ENCODE results near the gene SDCCAG8. TPM values are rescaled to one million over a fixed set of nuclear protein-coding genes. Genes with fewer than 3 reads are reported as not detected.

Gene SDCCAG8
- total RNA-seq, 2 donors from 2014 or later = 18.5 to 20.3 TPM

GRCh38 chr1:243471026-243471685 is 215.3 kb downstream of the SDCCAG8 start:
- Mint-ChIP-seq H3K9me3 (no peaks in the 10 kb centered on the region), H3K4me1 (ENCODE audit: low read depth in 2 of 2) (peaks cover 7 to 8% of the 10 kb centered on the region in 2 donors), H3K4me3 (no peak overlapping the region), H3K27me3 (no peaks in the 10 kb centered on the region), H3K36me3 (no peaks in the 10 kb centered on the region), H3K27ac (no peak overlapping the region)
- ATAC-seq (no peak), DNase-seq (ENCODE audit: low spot score) (no peak)

GRCh38 chr1:243471754-243472745 is 216.2 kb downstream of the SDCCAG8 start:
- Mint-ChIP-seq H3K4me3 (no peak overlapping the region), H3K27ac (no peak overlapping the region), H3K9me3 (no peaks in the 10 kb centered on the region), H3K4me1 (ENCODE audit: low read depth in 2 of 2) (peaks cover 7 to 11% of the 10 kb centered on the region in 2 donors), H3K27me3 (no peaks in the 10 kb centered on the region), H3K36me3 (no peaks in the 10 kb centered on the region)
- DNase-seq (ENCODE audit: low spot score) = no peak
- no peak for ATAC-seq

GRCh38 chr1:243473227-243474135 is 217.6 kb downstream of the SDCCAG8 start:
- Mint-ChIP-seq H3K4me3 (peak overlapping the region; percentile 82), H3K36me3 (no peaks in the 10 kb centered on the region), H3K4me1 (ENCODE audit: low read depth in 2 of 2) (peaks cover 7 to 11% of the 10 kb centered on the region in 2 donors), H3K27ac (peak overlapping the region; percentile 16 to 75), H3K9me3 (no peaks in the 10 kb centered on the region), H3K27me3 (no peaks in the 10 kb centered on the region)
- DNase-seq (ENCODE audit: low spot score) = no peak
- ATAC-seq = no peak

- peaks cover 7 to 11% of the 10 kb centered on the region in 2 donors for H3K4me1 Mint-ChIP-seq (ENCODE audit: low read depth in 2 of 2)
- DNase-seq (ENCODE audit: low spot score) (no peak), ATAC-seq (no peak)
- peak overlapping the region; percentile 82 for H3K4me3 Mint-ChIP-seq
- peak overlapping the region in 1 of 2 donors; percentile 16 for H3K27ac Mint-ChIP-seq
- H3K9me3 Mint-ChIP-seq = no peaks in the 10 kb centered on the region
- no peaks in the 10 kb centered on the region for H3K27me3 Mint-ChIP-seq
- no peaks in the 10 kb centered on the region for H3K36me3 Mint-ChIP-seq
These were observed 218.5 kb downstream of the SDCCAG8 start for GRCh38 chr1:243474136-243474881.

- Mint-ChIP-seq H3K4me1 (ENCODE audit: low read depth in 2 of 2) (peaks cover 7 to 13% of the 10 kb centered on the region in 2 donors), H3K27me3 (no peaks in the 10 kb centered on the region), H3K27ac (no peak overlapping the region), H3K4me3 (no peak overlapping the region), H3K36me3 (no peaks in the 10 kb centered on the region), H3K9me3 (peaks cover 2% of the 10 kb centered on the region)
- ATAC-seq (no peak), DNase-seq (ENCODE audit: low spot score) (no peak)
These were observed 219.1 kb downstream of the SDCCAG8 start for GRCh38 chr1:243474906-243475305.

- ATAC-seq = no peak
- Mint-ChIP-seq H3K4me1 (ENCODE audit: low read depth in 2 of 2) (peaks cover 7 to 15% of the 10 kb centered on the region in 2 donors), H3K36me3 (no peaks in the 10 kb centered on the region), H3K27ac (no peak overlapping the region), H3K27me3 (no peaks in the 10 kb centered on the region), H3K4me3 (no peak overlapping the region), H3K9me3 (peaks cover 4% of the 10 kb centered on the region)
- DNase-seq (ENCODE audit: low spot score) = no peak
These were observed 220.1 kb downstream of the SDCCAG8 start for GRCh38 chr1:243475966-243476365.

GRCh38 chr1:243477731-243478290 is 222.0 kb downstream of the SDCCAG8 start:
- peaks cover 4% of the 10 kb centered on the region for H3K9me3 Mint-ChIP-seq
- no peak overlapping the region for H3K27ac Mint-ChIP-seq
- ATAC-seq (no peak), DNase-seq (ENCODE audit: low spot score) (no peak)
- no peaks in the 10 kb centered on the region for H3K36me3 Mint-ChIP-seq
- H3K4me1 Mint-ChIP-seq (ENCODE audit: low read depth in 2 of 2) = peaks cover 20 to 22% of the 10 kb centered on the region in 2 donors
- no peak overlapping the region for H3K4me3 Mint-ChIP-seq
- H3K27me3 Mint-ChIP-seq = no peaks in the 10 kb centered on the region

- no peak overlapping the region for H3K4me3 Mint-ChIP-seq
- H3K27me3 Mint-ChIP-seq = no peaks in the 10 kb centered on the region
- no peak overlapping the region for H3K27ac Mint-ChIP-seq
- no peaks in the 10 kb centered on the region for H3K36me3 Mint-ChIP-seq
- H3K4me1 Mint-ChIP-seq (ENCODE audit: low read depth in 2 of 2) = peaks cover 18 to 21% of the 10 kb centered on the region in 2 donors
- DNase-seq (ENCODE audit: low spot score) = no peak
- H3K9me3 Mint-ChIP-seq = peaks cover 4% of the 10 kb centered on the region
- ATAC-seq = no peak
These were observed 225.3 kb downstream of the SDCCAG8 start for GRCh38 chr1:243481101-243481500.

GRCh38 chr1:243482141-243483022 is 226.5 kb downstream of the SDCCAG8 start:
- H3K27ac Mint-ChIP-seq = peak overlapping the region in 1 of 2 donors; percentile 60
- H3K36me3 Mint-ChIP-seq = no peaks in the 10 kb centered on the region
- peak overlapping the region; percentile 76 for H3K4me3 Mint-ChIP-seq
- H3K4me1 Mint-ChIP-seq (ENCODE audit: low read depth in 2 of 2) = peaks cover 18 to 20% of the 10 kb centered on the region in 2 donors
- H3K9me3 Mint-ChIP-seq = peaks cover 4% of the 10 kb centered on the region
- ATAC-seq (peak; percentile 47 to 71), DNase-seq (ENCODE audit: low spot score) (no peak)
- H3K27me3 Mint-ChIP-seq = no peaks in the 10 kb centered on the region

GRCh38 chr1:243483071-243483771 is 227.4 kb downstream of the SDCCAG8 start:
- Mint-ChIP-seq H3K9me3 (peaks cover 4% of the 10 kb centered on the region), H3K4me3 (peak overlapping the region; percentile 76), H3K36me3 (no peaks in the 10 kb centered on the region), H3K27ac (peak overlapping the region in 1 of 2 donors; percentile 68), H3K4me1 (ENCODE audit: low read depth in 2 of 2) (peaks cover 18 to 21% of the 10 kb centered on the region in 2 donors), H3K27me3 (no peaks in the 10 kb centered on the region)
- DNase-seq (ENCODE audit: low spot score) (no peak), ATAC-seq (peak; percentile 59 to 61)

GRCh38 chr1:243483952-243484351 is 228.1 kb downstream of the SDCCAG8 start:
- Mint-ChIP-seq H3K27me3 (no peaks in the 10 kb centered on the region), H3K36me3 (no peaks in the 10 kb centered on the region), H3K9me3 (peaks cover 4% of the 10 kb centered on the region), H3K4me1 (ENCODE audit: low read depth in 2 of 2) (peaks cover 18 to 21% of the 10 kb centered on the region in 2 donors), H3K27ac (peak overlapping the region in 1 of 2 donors; percentile 68), H3K4me3 (peak overlapping the region; percentile 73)
- no peak for DNase-seq (ENCODE audit: low spot score)
- no peak for ATAC-seq
